Measurements from ENCODE around the gene LAMB2. TPM values are rescaled to one million over a fixed set of nuclear protein-coding genes. Genes with fewer than 3 reads are reported as not detected.

Gene LAMB2
- total and polyA plus RNA-seq, 2 of the 8 experiments (the other 6 are each of a cell fraction or from before 2014, with no cell fraction given) = 112 to 153 TPM

DNA sequence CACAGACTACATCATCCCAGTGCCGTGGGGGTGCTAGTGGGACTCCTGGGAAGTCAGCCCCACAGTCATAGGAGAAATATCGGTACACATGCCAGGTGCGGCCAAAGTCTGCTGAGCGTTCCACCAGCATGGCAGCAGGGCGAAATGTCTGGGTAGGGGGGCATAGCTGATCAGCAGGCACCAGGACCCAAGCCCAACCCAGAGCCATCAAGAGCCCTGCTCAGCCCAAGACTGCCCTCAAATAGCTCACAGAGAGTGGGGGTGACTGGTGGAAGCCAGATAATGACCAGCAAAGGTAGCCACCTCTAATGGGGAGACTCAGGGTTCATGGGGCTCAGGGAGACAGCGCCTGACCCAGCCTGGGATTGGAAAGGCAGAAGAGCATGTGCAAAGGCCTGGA is 1.3 kb downstream of the LAMB2 start (continued):
- TF ChIP-seq, protein P1, sequence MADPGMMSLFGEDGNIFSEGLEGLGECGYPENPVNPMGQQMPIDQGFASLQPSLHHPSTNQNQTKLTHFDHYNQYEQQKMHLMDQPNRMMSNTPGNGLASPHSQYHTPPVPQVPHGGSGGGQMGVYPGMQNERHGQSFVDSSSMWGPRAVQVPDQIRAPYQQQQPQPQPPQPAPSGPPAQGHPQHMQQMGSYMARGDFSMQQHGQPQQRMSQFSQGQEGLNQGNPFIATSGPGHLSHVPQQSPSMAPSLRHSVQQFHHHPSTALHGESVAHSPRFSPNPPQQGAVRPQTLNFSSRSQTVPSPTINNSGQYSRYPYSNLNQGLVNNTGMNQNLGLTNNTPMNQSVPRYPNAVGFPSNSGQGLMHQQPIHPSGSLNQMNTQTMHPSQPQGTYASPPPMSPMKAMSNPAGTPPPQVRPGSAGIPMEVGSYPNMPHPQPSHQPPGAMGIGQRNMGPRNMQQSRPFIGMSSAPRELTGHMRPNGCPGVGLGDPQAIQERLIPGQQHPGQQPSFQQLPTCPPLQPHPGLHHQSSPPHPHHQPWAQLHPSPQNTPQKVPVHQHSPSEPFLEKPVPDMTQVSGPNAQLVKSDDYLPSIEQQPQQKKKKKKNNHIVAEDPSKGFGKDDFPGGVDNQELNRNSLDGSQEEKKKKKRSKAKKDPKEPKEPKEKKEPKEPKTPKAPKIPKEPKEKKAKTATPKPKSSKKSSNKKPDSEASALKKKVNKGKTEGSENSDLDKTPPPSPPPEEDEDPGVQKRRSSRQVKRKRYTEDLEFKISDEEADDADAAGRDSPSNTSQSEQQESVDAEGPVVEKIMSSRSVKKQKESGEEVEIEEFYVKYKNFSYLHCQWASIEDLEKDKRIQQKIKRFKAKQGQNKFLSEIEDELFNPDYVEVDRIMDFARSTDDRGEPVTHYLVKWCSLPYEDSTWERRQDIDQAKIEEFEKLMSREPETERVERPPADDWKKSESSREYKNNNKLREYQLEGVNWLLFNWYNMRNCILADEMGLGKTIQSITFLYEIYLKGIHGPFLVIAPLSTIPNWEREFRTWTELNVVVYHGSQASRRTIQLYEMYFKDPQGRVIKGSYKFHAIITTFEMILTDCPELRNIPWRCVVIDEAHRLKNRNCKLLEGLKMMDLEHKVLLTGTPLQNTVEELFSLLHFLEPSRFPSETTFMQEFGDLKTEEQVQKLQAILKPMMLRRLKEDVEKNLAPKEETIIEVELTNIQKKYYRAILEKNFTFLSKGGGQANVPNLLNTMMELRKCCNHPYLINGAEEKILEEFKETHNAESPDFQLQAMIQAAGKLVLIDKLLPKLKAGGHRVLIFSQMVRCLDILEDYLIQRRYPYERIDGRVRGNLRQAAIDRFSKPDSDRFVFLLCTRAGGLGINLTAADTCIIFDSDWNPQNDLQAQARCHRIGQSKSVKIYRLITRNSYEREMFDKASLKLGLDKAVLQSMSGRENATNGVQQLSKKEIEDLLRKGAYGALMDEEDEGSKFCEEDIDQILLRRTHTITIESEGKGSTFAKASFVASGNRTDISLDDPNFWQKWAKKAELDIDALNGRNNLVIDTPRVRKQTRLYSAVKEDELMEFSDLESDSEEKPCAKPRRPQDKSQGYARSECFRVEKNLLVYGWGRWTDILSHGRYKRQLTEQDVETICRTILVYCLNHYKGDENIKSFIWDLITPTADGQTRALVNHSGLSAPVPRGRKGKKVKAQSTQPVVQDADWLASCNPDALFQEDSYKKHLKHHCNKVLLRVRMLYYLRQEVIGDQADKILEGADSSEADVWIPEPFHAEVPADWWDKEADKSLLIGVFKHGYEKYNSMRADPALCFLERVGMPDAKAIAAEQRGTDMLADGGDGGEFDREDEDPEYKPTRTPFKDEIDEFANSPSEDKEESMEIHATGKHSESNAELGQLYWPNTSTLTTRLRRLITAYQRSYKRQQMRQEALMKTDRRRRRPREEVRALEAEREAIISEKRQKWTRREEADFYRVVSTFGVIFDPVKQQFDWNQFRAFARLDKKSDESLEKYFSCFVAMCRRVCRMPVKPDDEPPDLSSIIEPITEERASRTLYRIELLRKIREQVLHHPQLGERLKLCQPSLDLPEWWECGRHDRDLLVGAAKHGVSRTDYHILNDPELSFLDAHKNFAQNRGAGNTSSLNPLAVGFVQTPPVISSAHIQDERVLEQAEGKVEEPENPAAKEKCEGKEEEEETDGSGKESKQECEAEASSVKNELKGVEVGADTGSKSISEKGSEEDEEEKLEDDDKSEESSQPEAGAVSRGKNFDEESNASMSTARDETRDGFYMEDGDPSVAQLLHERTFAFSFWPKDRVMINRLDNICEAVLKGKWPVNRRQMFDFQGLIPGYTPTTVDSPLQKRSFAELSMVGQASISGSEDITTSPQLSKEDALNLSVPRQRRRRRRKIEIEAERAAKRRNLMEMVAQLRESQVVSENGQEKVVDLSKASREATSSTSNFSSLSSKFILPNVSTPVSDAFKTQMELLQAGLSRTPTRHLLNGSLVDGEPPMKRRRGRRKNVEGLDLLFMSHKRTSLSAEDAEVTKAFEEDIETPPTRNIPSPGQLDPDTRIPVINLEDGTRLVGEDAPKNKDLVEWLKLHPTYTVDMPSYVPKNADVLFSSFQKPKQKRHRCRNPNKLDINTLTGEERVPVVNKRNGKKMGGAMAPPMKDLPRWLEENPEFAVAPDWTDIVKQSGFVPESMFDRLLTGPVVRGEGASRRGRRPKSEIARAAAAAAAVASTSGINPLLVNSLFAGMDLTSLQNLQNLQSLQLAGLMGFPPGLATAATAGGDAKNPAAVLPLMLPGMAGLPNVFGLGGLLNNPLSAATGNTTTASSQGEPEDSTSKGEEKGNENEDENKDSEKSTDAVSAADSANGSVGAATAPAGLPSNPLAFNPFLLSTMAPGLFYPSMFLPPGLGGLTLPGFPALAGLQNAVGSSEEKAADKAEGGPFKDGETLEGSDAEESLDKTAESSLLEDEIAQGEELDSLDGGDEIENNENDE (IDR thresholded peaks at IDR 0.05; ENCODE audit: insufficient replicate concordance, low read length) = no peak
- TF ChIP-seq CBX8 (IDR thresholded peaks at IDR 0.05; ENCODE audit: borderline replicate concordance, low read depth, low read length) = no peak
- no peak for TF ChIP-seq POU5F1 (IDR thresholded peaks at IDR 0.05; ENCODE audit: low read depth, low read length)
